Prostate gland (tissue), 2 donors: Measurements from ENCODE around the gene NDUFB11. TPM values are rescaled to one million over a fixed set of nuclear protein-coding genes. Genes with fewer than 3 reads are reported as not detected.
A peak's percentile ranks its signal among the peaks of the same experiment; 100 is the strongest.

ENCODE experiments used
- DNase-seq: peaks from one replicate; pipeline ENCODE4 v3.0.0-alpha.2; 2019; ENCODE audit warnings: low spot score
- H3K27ac ChIP-seq, 2 donors: fragments of 200-600 bp; sonication (generic); 2 replicates each; pipeline ENCODE4 v1.5.1; 2017 to 2019
- H3K27me3 ChIP-seq: fragments of 200-600 bp; sonication (generic); replicated peaks from 2 replicates; pipeline ENCODE4 v1.5.1; 2019; ENCODE audit not compliant: insufficient read depth
- H3K36me3 ChIP-seq, 2 donors: fragments of 200-600 bp; sonication (generic); 1 replicate in 1 of 2; 2 replicates in 1 of 2; pipeline versions ENCODE4 v1.5.1 to v1.8.1; 2017 to 2019
- H3K4me1 ChIP-seq: fragments of 200-600 bp; sonication (generic); replicated peaks from 2 replicates; pipeline ENCODE4 v1.5.1; 2019
- H3K4me3 ChIP-seq, 2 donors: fragments of 200-600 bp; sonication (generic); 2 replicates each; pipeline ENCODE4 v1.5.1; 2017 to 2019
- H3K9me3 ChIP-seq: fragments of 200-600 bp; sonication (generic); 2 replicates; pipeline ENCODE4 v1.5.1; 2017
- POLR2A ChIP-seq: fragments of 450-650 bp; IDR thresholded peaks from one replicate; pipeline ENCODE4 v1.6.1; 2016; ENCODE audit warnings: antibody characterized with exemption, mild to moderate bottlenecking
- POLR2AphosphoS5 ChIP-seq: sonication (generic); formaldehyde crosslinking; IDR thresholded peaks from one replicate; pipeline ENCODE4 v1.6.1; 2017; ENCODE audit warnings: antibody characterized with exemption
- WGBS: methylation state at CpG from one replicate; pipeline ENCODE4 v1.1.5; 2018; 5-methylcytosine and 5-hydroxymethylcytosine counted together
- intact Hi-C: fragments of 100-400 bp; cut with DNase I; formaldehyde crosslinking; loops from one replicate; pipeline ENCODE4 v1.14.2; 2022
- total RNA-seq, 2 donors: library from RNA; depleted of rRNA; stranded (reverse); fragments of >200 nt; gene quantifications; one replicate each; pipeline ENCODE4 v1.1.0, GENCODE V29; 2016
- TF ChIP-seq, protein P1 (sequence below), 4 experiments: fragments of 200-600 bp in 2 of 4; fragments of 450-650 bp in 2 of 4; sonication (generic) in 2 of 4; IDR thresholded peaks; 1 replicate in 3 of 4; 2 replicates in 1 of 4; pipeline ENCODE4 v1.5.1; 2016 to 2019; ENCODE audit warnings: antibody characterized with exemption in 4 of 4, mild to moderate bottlenecking in 2 of 4, moderate library complexity in 2 of 4

NDUFB11 gene
- total RNA-seq, 2 donors from 2014 or later = 85.3 to 131 TPM

DNA sequence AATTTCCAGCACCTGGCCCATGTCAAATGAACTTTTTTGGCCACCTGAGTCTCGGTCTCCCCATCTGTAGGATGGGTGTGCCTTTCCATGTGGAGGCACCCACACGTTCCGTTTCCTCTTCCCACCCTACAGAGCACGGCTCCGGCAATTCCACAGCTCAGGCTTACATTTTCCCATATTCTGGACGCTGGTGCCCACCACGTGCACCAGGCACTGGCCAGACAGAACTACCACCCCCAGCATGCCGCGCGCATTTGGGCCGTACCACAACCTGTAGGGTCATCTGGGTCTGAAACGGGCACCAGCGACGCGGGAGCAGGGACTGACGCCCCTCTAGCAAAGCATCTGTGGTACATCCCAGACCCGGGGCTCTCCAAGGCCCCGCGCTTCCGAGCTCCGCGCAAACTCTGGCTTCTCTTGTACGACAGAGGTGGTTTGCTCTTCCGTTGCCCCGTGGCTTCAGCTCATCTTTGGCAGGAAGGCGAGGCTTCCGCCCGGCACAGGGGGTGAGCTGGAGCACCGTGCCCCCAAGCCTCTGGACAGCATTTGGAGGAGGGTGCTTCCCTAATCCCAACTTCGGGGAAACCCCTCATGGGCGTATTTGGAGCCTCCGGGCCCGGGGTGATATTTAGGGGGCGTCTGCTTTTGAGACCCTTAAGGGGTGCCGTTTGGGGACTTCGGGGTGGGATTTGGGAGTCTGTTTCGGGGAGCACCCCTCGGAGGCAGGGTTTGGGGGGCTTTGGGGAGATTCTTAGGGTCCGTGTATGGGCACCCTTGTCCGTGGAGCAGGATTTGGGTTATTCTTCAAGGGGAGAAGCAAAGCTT is 46.2 kb upstream of the NDUFB11 start:
- Histone ChIP-seq H3K36me3 (no peaks in the 10 kb centered on the region), H3K4me3 (peak overlapping the region; percentile 34 to 36), H3K27me3 (no peaks in the 10 kb centered on the region), H3K27ac (peak overlapping the region; percentile 45 to 48), H3K9me3 (no peaks in the 10 kb centered on the region), H3K4me1 (no peaks in the 10 kb centered on the region)
- 3% methylated on average over 33 of the region's 40 CpGs for WGBS
- peak; percentile 73 for DNase-seq
- intact Hi-C loops = loop anchor here (5.0 kb wide), 2 partner anchors 177 to 192 kb away; no protein-coding TSS in a partner anchor
- TF ChIP-seq POLR2A (peak; percentile 24), POLR2AphosphoS5 (peak; percentile 77)
- TF ChIP-seq, protein P1, sequence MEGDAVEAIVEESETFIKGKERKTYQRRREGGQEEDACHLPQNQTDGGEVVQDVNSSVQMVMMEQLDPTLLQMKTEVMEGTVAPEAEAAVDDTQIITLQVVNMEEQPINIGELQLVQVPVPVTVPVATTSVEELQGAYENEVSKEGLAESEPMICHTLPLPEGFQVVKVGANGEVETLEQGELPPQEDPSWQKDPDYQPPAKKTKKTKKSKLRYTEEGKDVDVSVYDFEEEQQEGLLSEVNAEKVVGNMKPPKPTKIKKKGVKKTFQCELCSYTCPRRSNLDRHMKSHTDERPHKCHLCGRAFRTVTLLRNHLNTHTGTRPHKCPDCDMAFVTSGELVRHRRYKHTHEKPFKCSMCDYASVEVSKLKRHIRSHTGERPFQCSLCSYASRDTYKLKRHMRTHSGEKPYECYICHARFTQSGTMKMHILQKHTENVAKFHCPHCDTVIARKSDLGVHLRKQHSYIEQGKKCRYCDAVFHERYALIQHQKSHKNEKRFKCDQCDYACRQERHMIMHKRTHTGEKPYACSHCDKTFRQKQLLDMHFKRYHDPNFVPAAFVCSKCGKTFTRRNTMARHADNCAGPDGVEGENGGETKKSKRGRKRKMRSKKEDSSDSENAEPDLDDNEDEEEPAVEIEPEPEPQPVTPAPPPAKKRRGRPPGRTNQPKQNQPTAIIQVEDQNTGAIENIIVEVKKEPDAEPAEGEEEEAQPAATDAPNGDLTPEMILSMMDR (IDR thresholded peaks at IDR 0.05) = peak in 1 of 4 experiments; percentile 17

DNA sequence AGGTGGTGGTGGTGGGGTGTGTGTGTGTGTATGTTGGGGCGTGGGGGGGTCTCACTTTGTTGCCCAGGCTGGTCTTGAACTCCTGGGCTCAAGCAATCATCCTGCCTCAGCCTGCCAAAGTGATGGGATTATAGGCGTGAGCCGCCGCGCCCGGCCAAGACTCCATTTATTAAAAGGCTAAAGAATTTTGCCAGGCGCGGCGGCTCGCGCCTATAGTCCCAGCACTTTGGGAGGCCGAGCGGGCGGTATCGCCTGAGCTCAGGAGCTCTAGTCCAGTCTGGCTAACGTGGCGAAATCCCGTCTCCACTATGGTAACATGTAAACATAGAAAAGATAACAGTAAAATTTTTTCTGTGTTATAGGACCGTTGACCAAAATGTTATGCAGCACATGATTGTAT is 45.4 kb upstream of the NDUFB11 start:
- H3K4me1 ChIP-seq = no peaks in the 10 kb centered on the region
- H3K36me3 ChIP-seq = no peaks in the 10 kb centered on the region
- H3K9me3 ChIP-seq = no peaks in the 10 kb centered on the region
- intact Hi-C loops = loop anchor here (5.0 kb wide), 2 partner anchors 177 to 192 kb away; no protein-coding TSS in a partner anchor
- 78% methylated on average over 19 of the region's 19 CpGs for WGBS
- no peak overlapping the region for H3K27ac ChIP-seq
- no peak overlapping the region for H3K4me3 ChIP-seq
- H3K27me3 ChIP-seq = no peaks in the 10 kb centered on the region
- TF ChIP-seq, protein P1 (IDR thresholded peaks at IDR 0.05) = no peak
- TF ChIP-seq POLR2AphosphoS5 (no peak), POLR2A (no peak)
- DNase-seq = no peak

DNA sequence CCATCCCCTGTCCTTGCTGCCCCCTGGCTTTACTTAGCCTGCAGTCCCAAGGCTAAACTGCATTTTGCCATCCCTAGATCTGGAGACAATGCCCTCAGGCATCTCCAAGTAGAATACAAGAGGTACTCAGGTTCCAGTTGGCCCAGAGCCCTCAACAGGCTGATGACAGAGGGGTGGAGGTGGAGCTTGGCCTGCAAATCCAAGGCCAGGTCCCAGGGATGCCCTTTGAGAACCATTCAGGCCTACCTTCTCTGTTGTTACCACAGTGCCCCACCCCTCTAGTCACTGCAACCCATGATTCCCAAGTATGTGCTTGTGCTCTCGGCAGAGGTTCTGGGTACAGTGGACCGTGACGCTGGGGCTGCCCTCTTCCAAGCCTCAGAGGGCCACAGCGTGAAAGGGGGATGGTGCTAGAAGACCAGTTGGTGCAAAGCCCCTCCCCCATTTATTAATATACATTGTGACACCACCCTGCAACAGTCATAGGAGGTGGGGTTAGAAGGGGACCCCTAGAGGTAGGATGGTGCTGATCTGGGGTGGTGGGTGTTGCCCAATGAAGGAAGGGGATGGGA is 42.7 kb upstream of the NDUFB11 start:
- no peaks in the 10 kb centered on the region for H3K36me3 ChIP-seq
- no peaks in the 10 kb centered on the region for H3K27me3 ChIP-seq
- WGBS = 83% methylated on average over 4 of the region's 4 CpGs
- intact Hi-C loops = no loop called here
- H3K4me1 ChIP-seq = no peaks in the 10 kb centered on the region
- TF ChIP-seq POLR2A (no peak), POLR2AphosphoS5 (no peak)
- TF ChIP-seq, protein P1 (IDR thresholded peaks at IDR 0.05) = no peak
- no peak overlapping the region for H3K4me3 ChIP-seq
- no peak overlapping the region for H3K27ac ChIP-seq
- DNase-seq = no peak
- H3K9me3 ChIP-seq = no peaks in the 10 kb centered on the region

DNA sequence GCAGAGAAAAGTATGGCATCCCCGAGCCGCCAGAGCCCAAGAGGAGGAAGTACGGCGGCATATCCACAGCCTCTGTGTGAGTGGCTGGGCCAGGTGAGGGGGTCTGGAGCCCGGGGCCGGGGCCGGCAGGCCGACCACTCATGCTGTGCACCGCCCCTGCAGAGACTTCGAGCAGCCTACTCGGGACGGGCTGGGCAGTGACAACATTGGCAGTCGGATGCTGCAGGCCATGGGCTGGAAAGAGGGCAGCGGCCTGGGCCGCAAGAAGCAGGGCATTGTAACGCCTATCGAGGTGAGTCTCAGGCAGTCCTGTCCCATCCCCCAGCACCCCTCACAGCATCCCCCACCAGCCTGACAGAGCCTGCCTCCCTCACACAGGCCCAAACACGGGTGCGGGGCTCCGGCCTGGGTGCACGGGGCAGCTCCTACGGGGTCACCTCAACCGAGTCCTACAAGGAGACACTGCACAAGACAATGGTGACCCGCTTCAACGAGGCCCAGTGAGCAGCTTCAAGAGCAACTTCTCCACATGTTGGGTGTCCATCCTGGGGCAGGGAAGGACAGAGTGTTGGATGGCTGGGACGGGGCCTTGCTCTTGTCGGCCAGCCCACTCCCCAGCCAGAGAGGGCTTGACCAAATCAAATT is 41.7 kb upstream of the NDUFB11 start:
- TF ChIP-seq POLR2AphosphoS5 = no peak
- no peak for TF ChIP-seq POLR2A
- TF ChIP-seq, protein P1 (IDR thresholded peaks at IDR 0.05) = no peak
- H3K4me1 ChIP-seq = no peaks in the 10 kb centered on the region
- intact Hi-C loops = no loop called here
- H3K4me3 ChIP-seq = no peak overlapping the region
- H3K27me3 ChIP-seq = no peaks in the 10 kb centered on the region
- no peaks in the 10 kb centered on the region for H3K36me3 ChIP-seq
- 98% methylated on average over 7 of the region's 27 CpGs for WGBS
- H3K27ac ChIP-seq = no peak overlapping the region
- H3K9me3 ChIP-seq = no peaks in the 10 kb centered on the region
- no peak for DNase-seq
